H1 (cell line): ENCODE measurements around the gene RNF13. TPM values are rescaled to one million over a fixed set of nuclear protein-coding genes. Genes with fewer than 3 reads are reported as not detected.
"Not testable (repeated sequence)": the region's sequence is repeated elsewhere in the genome, so short reads cannot be mapped to it uniquely, and the experiment has no call there.

Experiments
- CTCF ChIA-PET: fragments of 300-600 bp; sonication (Branson Sonifier 250); formaldehyde crosslinking; loops from one replicate; lab custom pipeline; 2021; ENCODE audit not compliant: partially characterized antibody; lab: Charles Lee
- POLR2A ChIA-PET: fragments of 300-600 bp; sonication (Branson Sonifier 250); formaldehyde crosslinking; loops from one replicate; lab custom pipeline; 2021; ENCODE audit warnings: inconsistent platforms; ENCODE audit not compliant: partially characterized antibody; lab: Charles Lee
- DNase-seq, 2 experiments: peaks; one replicate each; pipeline versions ENCODE4 v3.0.0 to v3.0.0-alpha.2; 2010 to 2022; ENCODE audit warnings: low spot score in 2 of 2, low read depth in 1 of 2, mixed read lengths in 1 of 2
- FAIRE-seq: peaks from 2 replicates; lab custom pipeline; 2011; peaks lifted over from hg19 to GRCh38; lab: Jason Lieb, UNC
- H2AFZ ChIP-seq: 2 replicates; pipeline ENCODE4 v1.8.1; 2012; ENCODE audit warnings: low read length, inconsistent platforms
- H2AK5ac ChIP-seq: 2 replicates; pipeline ENCODE4 v1.6.1; 2013; ENCODE audit warnings: low read depth, low read length
- H2BK120ac ChIP-seq: replicated peaks from 2 replicates; pipeline ENCODE3; 2013; ENCODE audit warnings: low read depth, low read length, inconsistent platforms
- H2BK12ac ChIP-seq: 2 replicates; pipeline ENCODE4 v1.6.1; 2013; ENCODE audit warnings: low read depth, low read length
- H2BK15ac ChIP-seq: 2 replicates; pipeline ENCODE4 v1.6.1; 2013; ENCODE audit warnings: low read length
- H2BK20ac ChIP-seq: 2 replicates; pipeline ENCODE4 v1.6.1; 2013; ENCODE audit warnings: low read length
- H2BK5ac ChIP-seq: 2 replicates; pipeline ENCODE4 v1.6.1; 2013; ENCODE audit warnings: low read depth, low read length
- H3K14ac ChIP-seq: 2 replicates; pipeline ENCODE4 v1.6.1; 2013; ENCODE audit warnings: inconsistent platforms; ENCODE audit not compliant: insufficient read length
- H3K18ac ChIP-seq: 2 replicates; pipeline ENCODE4 v1.6.1; 2013; ENCODE audit warnings: low read length; ENCODE audit errors: extremely low read depth
- H3K23ac ChIP-seq: 2 replicates; pipeline ENCODE4 v1.6.1; 2013; ENCODE audit warnings: inconsistent platforms; ENCODE audit not compliant: insufficient read length
- H3K23me2 ChIP-seq: 2 replicates; pipeline ENCODE4 v1.6.1; 2013; ENCODE audit warnings: low read depth, low read length
- H3K27ac ChIP-seq: 2 replicates; pipeline ENCODE4 v1.6.1; 2011; ENCODE audit warnings: low read depth, low read length, inconsistent platforms
- H3K27me3 ChIP-seq, 4 experiments: replicated peaks in 1 of 4; 1 replicate in 1 of 4; 2 replicates in 3 of 4; pipeline versions ENCODE4 v1.6.1 to v1.8.1; 2011 to 2013; ENCODE audit warnings: low read length in 3 of 4, mild to moderate bottlenecking in 3 of 4, inconsistent platforms in 2 of 4, mixed read lengths in 2 of 4, moderate library complexity in 1 of 4; ENCODE audit not compliant: control insufficient read depth in 3 of 4, insufficient read depth in 3 of 4; ENCODE audit errors: extremely low read depth in 1 of 4
- H3K36me3 ChIP-seq, 4 experiments: 2 replicates each; pipeline versions ENCODE4 v1.6.1 to v1.8.1; 2011 to 2013; ENCODE audit warnings: mild to moderate bottlenecking in 4 of 4, low read length in 3 of 4, moderate library complexity in 2 of 4, control low read depth in 1 of 4, inconsistent platforms in 1 of 4; ENCODE audit not compliant: insufficient read depth in 4 of 4, control insufficient read depth in 2 of 4
- H3K4ac ChIP-seq: replicated peaks from 2 replicates; pipeline ENCODE3; 2013; ENCODE audit warnings: low read length, low read depth, mixed read lengths, inconsistent platforms; ENCODE audit not compliant: insufficient read length
- H3K4me1 ChIP-seq, 4 experiments: replicated peaks in 1 of 4; 1 replicate in 1 of 4; 2 replicates in 3 of 4; pipeline versions ENCODE4 v1.6.1 to v1.8.1; 2011 to 2013; ENCODE audit warnings: low read length in 3 of 4, inconsistent platforms in 2 of 4, mixed read lengths in 1 of 4; ENCODE audit not compliant: insufficient read depth in 4 of 4, control insufficient read depth in 3 of 4
- H3K4me2 ChIP-seq, 2 experiments: 2 replicates each; pipeline versions ENCODE4 v1.6.1 to v1.8.1; 2011 to 2013; ENCODE audit warnings: low read depth in 2 of 2, low read length in 2 of 2, control low read depth in 1 of 2, inconsistent platforms in 1 of 2, mild to moderate bottlenecking in 1 of 2; ENCODE audit not compliant: insufficient read depth in 1 of 2
- H3K4me3 ChIP-seq, 4 experiments: fragments of 200-600, 300-600 bp in 1 of 4; sonication (generic), shearing (Covaris generic), sonication (Bioruptor Twin) in 1 of 4; 2 replicates each; pipeline versions ENCODE4 v1.5.1 to v1.8.1; 2011 to 2016; ENCODE audit warnings: low read length in 4 of 4, low read depth in 3 of 4, control low read depth in 2 of 4, inconsistent platforms in 2 of 4, mild to moderate bottlenecking in 2 of 4, mixed read lengths in 1 of 4, moderate library complexity in 1 of 4; ENCODE audit not compliant: insufficient read depth in 2 of 4; ENCODE audit errors: extremely low read depth in 1 of 4
- H3K56ac ChIP-seq: replicated peaks from 2 replicates; pipeline ENCODE3; 2013; ENCODE audit warnings: low read depth, mild to moderate bottlenecking, mixed read lengths, low read length, inconsistent platforms; ENCODE audit not compliant: insufficient read length
- H3K79me1 ChIP-seq: 2 replicates; pipeline ENCODE4 v1.6.1; 2013; ENCODE audit warnings: low read depth, low read length, control low read depth
- H3K79me2 ChIP-seq, 2 experiments: 2 replicates each; pipeline versions ENCODE4 v1.6.1 to v1.8.1; 2012 to 2013; ENCODE audit warnings: low read length in 2 of 2, mild to moderate bottlenecking in 2 of 2, inconsistent platforms in 1 of 2; ENCODE audit not compliant: insufficient read depth in 2 of 2, control insufficient read depth in 1 of 2
- H3K9ac ChIP-seq, 4 experiments: replicated peaks in 1 of 4; 1 replicate in 1 of 4; 2 replicates in 3 of 4; pipeline versions ENCODE4 v1.6.1 to v1.8.1; 2011 to 2013; ENCODE audit warnings: low read depth in 3 of 4, low read length in 3 of 4, control low read depth in 2 of 4, mild to moderate bottlenecking in 2 of 4, moderate library complexity in 2 of 4, inconsistent platforms in 1 of 4; ENCODE audit errors: extremely low read depth in 1 of 4
- H3K9me3 ChIP-seq, 2 experiments: 2 replicates each; pipeline versions ENCODE4 v1.6.1 to v1.8.1; 2012 to 2013; ENCODE audit warnings: mild to moderate bottlenecking in 2 of 2, moderate library complexity in 2 of 2, control low read depth in 1 of 2, inconsistent platforms in 1 of 2, low read depth in 1 of 2, low read length in 1 of 2, mixed read lengths in 1 of 2; ENCODE audit not compliant: insufficient read depth in 2 of 2
- H4K20me1 ChIP-seq, 2 experiments: replicated peaks in 1 of 2; 2 replicates each; pipeline versions ENCODE3 to v1.8.1; 2011 to 2013; ENCODE audit warnings: inconsistent platforms in 2 of 2, low read length in 2 of 2, mild to moderate bottlenecking in 1 of 2; ENCODE audit not compliant: insufficient read depth in 2 of 2, control insufficient read depth in 1 of 2
- H4K5ac ChIP-seq: 2 replicates; pipeline ENCODE4 v1.6.1; 2013; ENCODE audit warnings: low read length, low read depth, mixed read lengths, inconsistent platforms; ENCODE audit not compliant: insufficient read length
- H4K8ac ChIP-seq: 2 replicates; pipeline ENCODE4 v1.8.0; 2013; ENCODE audit warnings: mild to moderate bottlenecking, moderate library complexity, low read length, inconsistent platforms; ENCODE audit not compliant: insufficient read depth; ENCODE audit errors: extremely low read depth
- H4K91ac ChIP-seq: replicated peaks from 2 replicates; pipeline ENCODE3; 2013; ENCODE audit warnings: low read length, mixed read lengths, inconsistent platforms; ENCODE audit not compliant: insufficient read length
- WGBS, 2 experiments: shearing (Covaris generic) in 1 of 2; methylation state at CpG; one replicate each; pipeline versions ENCODE4 v1.1.6 to v1.1.7; 2013 to 2015; ENCODE audit warnings: low lambda C conversion rate in 2 of 2, mixed read lengths in 2 of 2, inconsistent platforms in 1 of 2, low coverage in 1 of 2, missing lambda C conversion rate in 1 of 2; ENCODE audit not compliant: insufficient replicate concordance in 2 of 2, insufficient coverage in 1 of 2, insufficient read length in 1 of 2; ENCODE audit errors: extremely low coverage in 1 of 2, missing lambda C conversion rate in 1 of 2; 5-methylcytosine and 5-hydroxymethylcytosine counted together
- polyA plus RNA-seq, 7 experiments: library from polyadenylated mRNA; depleted of rRNA in 3 of 7; stranded (reverse) in 5 of 7; unstranded in 2 of 7; fragments of >200 nt in 5 of 7; fragments of 200-250 nt in 2 of 7; gene quantifications; 1 replicate in 5 of 7; 2 replicates in 1 of 7; 4 replicates in 1 of 7; pipeline versions ENCODE4 v1.2.1 to v1.2.3, GENCODE V29; 2011 to 2013; ENCODE audit warnings: missing spikeins in 2 of 7, mixed read lengths in 2 of 7
- total RNA-seq: library from RNA; stranded (reverse); fragmentation: NEBNext Ultra II Directional; extraction: Animal tissue kit (Norgen Biotek cat#: 25700); gene quantifications from 2 replicates; pipeline ENCODE4 v1.2.1, GENCODE V29; 2021

RNF13 gene
- total and polyA plus RNA-seq, 2 of the 8 experiments (the other 6 are each of a cell fraction or from before 2014, with no cell fraction given), result 19.4 to 35.4 TPM

DNA sequence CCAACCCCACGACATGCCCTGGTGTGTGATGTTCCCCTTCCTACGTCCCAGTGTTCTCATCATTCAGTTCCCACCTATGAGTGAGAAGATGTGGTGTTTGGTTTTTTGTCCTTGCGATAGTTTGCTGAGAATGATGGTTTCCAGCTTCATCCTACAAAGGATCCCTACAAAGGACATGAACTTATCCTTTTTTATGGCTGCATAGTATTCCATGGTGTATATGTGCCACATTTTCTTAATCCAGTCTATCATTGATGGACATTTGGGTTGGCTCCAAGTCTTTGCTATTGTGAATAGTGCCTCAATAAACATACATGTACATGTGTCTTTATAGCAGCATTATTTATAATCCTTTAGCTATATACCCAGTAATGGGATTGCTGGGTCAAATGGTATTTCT is 131.0 kb downstream of the RNF13 start:
- H3K14ac ChIP-seq, DNase-seq, H4K91ac ChIP-seq, H2BK5ac ChIP-seq, H2AFZ ChIP-seq, H3K4me3 ChIP-seq, H2BK15ac ChIP-seq, H4K20me1 ChIP-seq, H3K9ac ChIP-seq, H4K5ac ChIP-seq, H3K79me2 ChIP-seq, H2BK20ac ChIP-seq, H3K27me3 ChIP-seq, H3K18ac ChIP-seq, H2BK120ac ChIP-seq, H3K79me1 ChIP-seq, H3K4me1 ChIP-seq, POLR2A ChIA-PET, H3K4me2 ChIP-seq, H3K4ac ChIP-seq, H2AK5ac ChIP-seq, H3K23me2 ChIP-seq, H3K23ac ChIP-seq, H4K8ac ChIP-seq, H3K27ac ChIP-seq, H2BK12ac ChIP-seq, FAIRE-seq, H3K56ac ChIP-seq: not testable (repeated sequence)
- CTCF ChIA-PET, result interaction anchor here (1.2 kb wide), 1 partner anchor 275 kb away, joined by 4 read pairs; no protein-coding TSS in a partner anchor
- Histone ChIP-seq H3K9me3 (peaks cover 5 to 11% of the 10 kb centered on the region in 2 experiments; a peak in 3 of 4 replicates), H3K36me3 (peaks cover 0 to 21% (median 2%) of the 10 kb centered on the region in 4 experiments; a peak in 3 of 8 replicates)
- WGBS, 2 experiments, result 95% methylated on average over 2 of the region's 3 CpGs; no CpG with 5 or more reads in 1 of the 2 experiments
